Testis (tissue), 3 donors: ENCODE data around the gene TBC1D19. TPM values are rescaled to one million over a fixed set of nuclear protein-coding genes. Genes with fewer than 3 reads are reported as not detected.
"Not testable (repeated sequence)": the region's sequence is repeated elsewhere in the genome, so short reads cannot be mapped to it uniquely, and the experiment has no call there.

Experiments
- DNase-seq: peaks from one replicate; pipeline ENCODE4 v3.0.0-alpha.2; 2019
- H3K27ac ChIP-seq, 2 donors: fragments of 200-600 bp; sonication (generic); one replicate each; pipeline ENCODE4 v1.5.1; 2019
- H3K27me3 ChIP-seq: fragments of 200-600 bp; sonication (generic); one replicate; pipeline ENCODE4 v1.5.1; 2019
- H3K36me3 ChIP-seq: fragments of 200-600 bp; sonication (generic); one replicate; pipeline ENCODE4 v1.5.1; 2017; ENCODE audit warnings: low read depth; ENCODE audit errors: missing control alignments
- H3K4me1 ChIP-seq: fragments of 200-600 bp; sonication (generic); one replicate; pipeline ENCODE4 v1.5.1; 2019
- H3K4me3 ChIP-seq, 2 donors: fragments of 200-600 bp; sonication (generic); one replicate each; pipeline ENCODE4 v1.5.1; 2017 to 2019
- H3K9me3 ChIP-seq: fragments of 200-600 bp; sonication (generic); one replicate; pipeline ENCODE4 v1.5.1; 2017
- CTCF ChIP-seq, 3 experiments: fragments of 450-650 bp in 2 of 3; fragments of 200-600 bp in 1 of 3; sonication (generic) in 1 of 3; IDR thresholded peaks; one replicate each; pipeline ENCODE4 v1.5.1; 2016 to 2019; ENCODE audit warnings: antibody characterized with exemption in 3 of 3, mild to moderate bottlenecking in 2 of 3, moderate library complexity in 1 of 3
- POLR2A ChIP-seq: fragments of 450-650 bp; IDR thresholded peaks from one replicate; pipeline ENCODE4 v1.6.1; 2017; ENCODE audit warnings: antibody characterized with exemption, mild to moderate bottlenecking, moderate library complexity
- WGBS, 2 donors: methylation state at CpG; one replicate each; pipeline ENCODE4 v1.1.5; 2018; 5-methylcytosine and 5-hydroxymethylcytosine counted together
- intact Hi-C: fragments of 100-400 bp; cut with DNase I; formaldehyde crosslinking; loops from one replicate; pipeline ENCODE4 v1.15.1; 2023; ENCODE audit warnings: low total_unique reads
- polyA plus RNA-seq: library from polyadenylated mRNA; stranded (reverse); fragments of 350-450 nt; fragmentation: Illumina TruSeq; extraction: RNeasy Lipid Tissue Mini Kit (QIAGEN cat#74804); gene quantifications from one replicate; pipeline ENCODE4 v1.2.3, GENCODE V29; 2014; ENCODE audit warnings: low read depth, low replicate concordance; ENCODE audit not compliant: insufficient read depth
- total RNA-seq, 2 donors: library from RNA; depleted of rRNA; stranded (reverse); fragments of >200 nt; gene quantifications; one replicate each; pipeline ENCODE4 v1.2.3, GENCODE V29; 2016

The TBC1D19 gene
- total and polyA plus RNA-seq, 3 donors from 2014 or later: 5.7 to 20.2 (median 13.9) TPM

DNA sequence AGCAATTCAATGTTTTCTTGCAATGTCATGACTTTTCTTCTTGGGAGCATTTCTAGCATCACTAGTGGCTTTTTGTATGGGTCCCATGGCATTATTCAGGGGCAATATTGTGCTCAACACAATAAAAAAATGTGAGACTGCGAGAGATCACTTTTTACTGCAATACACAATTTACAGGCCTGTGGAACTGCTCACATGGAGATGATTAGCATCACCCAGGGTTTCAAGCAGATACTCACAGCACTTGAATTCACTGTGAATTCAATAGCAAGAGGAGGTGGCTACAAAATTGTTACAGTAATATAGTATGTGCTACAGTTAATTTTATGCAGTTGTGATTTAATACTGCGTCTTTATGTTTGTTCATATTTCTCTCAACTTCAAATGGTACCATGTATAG is 50.4 kb downstream of the TBC1D19 start:
- H3K36me3 ChIP-seq: no peaks in the 10 kb centered on the region
- TF ChIP-seq CTCF (IDR thresholded peaks at IDR 0.05) (no peak), POLR2A (no peak)
- H3K4me1 ChIP-seq: no peaks in the 10 kb centered on the region
- H3K9me3 ChIP-seq: no peaks in the 10 kb centered on the region
- no peak overlapping the region for H3K4me3 ChIP-seq
- 88 to 92% methylated on average over 2 of the region's 2 CpGs for WGBS, 2 donors
- no peak for DNase-seq
- H3K27ac ChIP-seq: no peak overlapping the region
- no peaks in the 10 kb centered on the region for H3K27me3 ChIP-seq
- intact Hi-C loops: no loop called here

DNA sequence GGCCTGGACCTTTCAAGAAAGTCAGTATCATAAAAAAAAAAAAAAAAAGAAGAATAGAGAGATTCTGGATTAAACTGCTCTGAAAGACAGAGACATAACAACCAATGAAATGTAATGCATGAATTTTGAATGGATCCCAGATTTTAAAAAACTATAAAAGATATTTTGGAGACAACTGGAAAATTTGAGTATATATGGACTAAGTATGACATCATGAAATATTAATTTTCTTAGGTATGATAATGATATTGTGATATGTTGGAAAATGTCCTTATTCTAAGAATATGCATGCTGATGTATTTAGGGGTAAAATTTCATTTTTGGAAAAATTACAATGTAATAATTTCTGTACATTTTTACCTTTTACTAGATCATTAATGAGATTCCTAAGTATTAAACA is 52.6 kb downstream of the TBC1D19 start:
- DNase-seq: no peak
- Histone ChIP-seq H3K27me3 (no peaks in the 10 kb centered on the region), H3K4me3 (no peak overlapping the region), H3K4me1 (no peaks in the 10 kb centered on the region), H3K9me3 (no peaks in the 10 kb centered on the region), H3K27ac (no peak overlapping the region), H3K36me3 (no peaks in the 10 kb centered on the region)
- intact Hi-C loops: no loop called here
- TF ChIP-seq CTCF (IDR thresholded peaks at IDR 0.05) (no peak), POLR2A (no peak)

DNA sequence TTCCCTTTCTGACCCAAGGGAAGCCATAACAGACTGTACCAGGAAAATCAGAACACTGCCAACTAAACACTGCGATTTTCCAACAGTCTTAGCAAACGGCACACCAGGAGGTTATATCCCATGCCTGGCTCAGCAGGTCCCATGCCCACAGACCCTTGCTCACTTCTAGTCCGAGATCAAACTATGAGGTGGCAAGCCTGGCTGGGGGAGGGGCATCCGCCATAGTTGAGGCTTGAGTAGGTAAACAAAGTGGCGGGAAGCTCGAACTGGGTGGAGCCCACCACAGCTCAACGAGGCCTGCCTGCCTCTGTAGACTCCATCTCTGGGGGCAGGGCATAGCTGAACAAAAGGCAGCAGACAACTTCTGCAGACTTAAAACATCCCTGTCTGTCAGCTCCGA is 56.8 kb downstream of the TBC1D19 start:
- DNase-seq, intact Hi-C loops, H3K4me3 ChIP-seq, H3K27me3 ChIP-seq, H3K9me3 ChIP-seq, H3K27ac ChIP-seq, H3K4me1 ChIP-seq, H3K36me3 ChIP-seq: not testable (repeated sequence)
- 93 to 100% methylated on average over 6 to 8 of the region's 8 CpGs for WGBS, 2 donors

GRCh38 chr4:26647523-26648224 is 63.8 kb downstream of the TBC1D19 start:
- no peak for TF ChIP-seq POLR2A
- TF ChIP-seq CTCF (IDR thresholded peaks at IDR 0.05): no peak
- Histone ChIP-seq H3K27me3 (no peaks in the 10 kb centered on the region), H3K27ac (no peak overlapping the region), H3K36me3 (no peaks in the 10 kb centered on the region), H3K4me1 (no peaks in the 10 kb centered on the region), H3K9me3 (no peaks in the 10 kb centered on the region), H3K4me3 (no peak overlapping the region)
- intact Hi-C loops: no loop called here
- DNase-seq: no peak
- WGBS, 2 donors: 92 to 94% methylated on average over 2 of the region's 2 CpGs

GRCh38 chr4:26648260-26648659 is 64.4 kb downstream of the TBC1D19 start:
- TF ChIP-seq CTCF (IDR thresholded peaks at IDR 0.05) (no peak), POLR2A (no peak)

More at GRCh38 chr4:26648260-26648659, 64.4 kb downstream of the TBC1D19 start:
- H3K36me3 ChIP-seq: no peaks in the 10 kb centered on the region
- H3K4me1 ChIP-seq: no peaks in the 10 kb centered on the region
- no peak overlapping the region for H3K4me3 ChIP-seq
- no peaks in the 10 kb centered on the region for H3K9me3 ChIP-seq
- intact Hi-C loops: no loop called here
- H3K27ac ChIP-seq: no peak overlapping the region
- no peak for DNase-seq
- 79 to 82% methylated on average over 1 of the region's 1 CpG for WGBS, 2 donors
- no peaks in the 10 kb centered on the region for H3K27me3 ChIP-seq
